ENCODE measurements around the gene APOBEC3B. TPM values are rescaled to one million over a fixed set of nuclear protein-coding genes. Genes with fewer than 3 reads are reported as not detected.

The APOBEC3B gene
- total RNA-seq, 4 donors from 2014 or later = 1.0 to 2.4 (median 2.1) TPM; not detected in 1

DNA sequence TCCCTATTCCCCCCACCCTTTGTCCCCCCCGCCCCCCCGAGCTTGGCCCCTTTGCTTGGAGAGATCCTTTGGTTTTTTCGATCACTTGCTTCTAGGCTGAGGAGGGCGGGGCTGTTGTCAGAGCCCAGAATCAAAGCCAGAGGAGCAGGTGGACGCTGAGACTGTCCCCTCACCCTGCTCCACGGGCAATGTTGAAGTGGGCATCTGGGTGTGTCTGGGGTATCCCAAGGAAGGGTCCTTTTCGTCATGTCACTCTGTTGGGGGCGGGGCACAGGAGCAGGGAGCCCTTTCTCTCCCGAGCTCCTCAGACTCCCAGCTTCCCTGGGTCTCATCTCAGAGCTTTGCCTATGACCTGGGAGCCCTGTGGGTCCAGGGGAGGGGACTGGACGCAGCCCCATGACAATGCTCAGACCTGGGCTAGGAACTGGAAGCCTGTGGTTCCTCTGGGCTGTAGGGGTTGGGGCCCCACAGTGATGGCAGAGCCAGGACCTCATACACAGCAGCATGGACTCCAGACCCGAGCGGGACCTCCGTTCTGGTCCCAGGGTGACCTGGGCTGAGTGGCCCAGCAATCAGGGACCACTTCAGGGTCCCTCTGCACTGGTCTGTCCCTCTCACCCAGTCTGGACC is 27.6 kb upstream of the APOBEC3B start:
- 53% methylated on average over 7 of the region's 13 CpGs for WGBS
- H3K27me3 ChIP-seq = peaks cover 10% of the 10 kb centered on the region
- H3K36me3 ChIP-seq = no peaks in the 10 kb centered on the region
- no peak for TF ChIP-seq POLR2AphosphoS5 (IDR thresholded peaks at IDR 0.05)
- no peak for TF ChIP-seq POLR2A (IDR thresholded peaks at IDR 0.05)
- TF ChIP-seq, protein P1, sequence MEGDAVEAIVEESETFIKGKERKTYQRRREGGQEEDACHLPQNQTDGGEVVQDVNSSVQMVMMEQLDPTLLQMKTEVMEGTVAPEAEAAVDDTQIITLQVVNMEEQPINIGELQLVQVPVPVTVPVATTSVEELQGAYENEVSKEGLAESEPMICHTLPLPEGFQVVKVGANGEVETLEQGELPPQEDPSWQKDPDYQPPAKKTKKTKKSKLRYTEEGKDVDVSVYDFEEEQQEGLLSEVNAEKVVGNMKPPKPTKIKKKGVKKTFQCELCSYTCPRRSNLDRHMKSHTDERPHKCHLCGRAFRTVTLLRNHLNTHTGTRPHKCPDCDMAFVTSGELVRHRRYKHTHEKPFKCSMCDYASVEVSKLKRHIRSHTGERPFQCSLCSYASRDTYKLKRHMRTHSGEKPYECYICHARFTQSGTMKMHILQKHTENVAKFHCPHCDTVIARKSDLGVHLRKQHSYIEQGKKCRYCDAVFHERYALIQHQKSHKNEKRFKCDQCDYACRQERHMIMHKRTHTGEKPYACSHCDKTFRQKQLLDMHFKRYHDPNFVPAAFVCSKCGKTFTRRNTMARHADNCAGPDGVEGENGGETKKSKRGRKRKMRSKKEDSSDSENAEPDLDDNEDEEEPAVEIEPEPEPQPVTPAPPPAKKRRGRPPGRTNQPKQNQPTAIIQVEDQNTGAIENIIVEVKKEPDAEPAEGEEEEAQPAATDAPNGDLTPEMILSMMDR (IDR thresholded peaks at IDR 0.05) = no peak
- TF ChIP-seq EP300 (IDR thresholded peaks at IDR 0.05) = no peak
- H3K9me3 ChIP-seq = no peaks in the 10 kb centered on the region
- no peak overlapping the region for H3K4me3 ChIP-seq
- DNase-seq (ENCODE audit: low spot score in 2 of 2) = peak in 1 of 2 donors; percentile 43
- peaks cover 11% of the 10 kb centered on the region for H3K4me1 ChIP-seq
- H3K27ac ChIP-seq = no peak overlapping the region

DNA sequence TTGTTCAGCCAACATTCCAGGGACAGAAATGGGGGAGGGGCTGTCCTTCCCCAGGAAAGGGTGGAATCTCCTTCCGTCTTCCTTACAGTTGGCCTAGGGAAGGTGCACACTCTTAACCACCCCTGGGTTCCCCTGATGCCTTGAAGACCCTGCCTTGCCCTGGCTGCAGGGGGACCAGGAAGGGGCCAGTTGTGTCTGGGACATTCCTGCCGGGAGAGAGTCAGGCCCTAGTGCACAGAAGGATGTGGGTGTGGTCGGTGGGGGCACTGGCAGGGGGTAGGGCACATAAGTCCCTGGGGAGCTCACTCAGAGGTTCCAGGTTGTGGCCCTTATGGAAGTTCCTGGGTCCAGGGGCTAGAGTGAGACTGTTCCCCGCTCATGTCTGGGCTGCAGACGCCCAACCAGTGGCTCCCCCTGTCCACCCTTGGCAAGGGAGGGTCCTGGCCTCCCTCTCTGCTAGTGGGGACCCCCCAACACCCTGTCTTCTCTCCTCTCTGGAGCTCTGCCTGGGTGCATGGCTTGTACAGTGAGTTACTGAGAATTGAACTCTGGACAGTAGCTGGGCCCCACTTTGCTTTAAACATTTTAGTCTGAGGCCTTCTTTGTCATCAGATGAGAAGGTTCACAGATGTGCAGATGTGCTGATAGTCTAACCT is 26.8 kb upstream of the APOBEC3B start:
- Histone ChIP-seq H3K4me1 (peaks cover 11% of the 10 kb centered on the region), H3K36me3 (no peaks in the 10 kb centered on the region), H3K27ac (no peak overlapping the region), H3K9me3 (no peaks in the 10 kb centered on the region), H3K27me3 (peaks cover 10% of the 10 kb centered on the region), H3K4me3 (no peak overlapping the region)
- WGBS = 88% methylated on average over 4 of the region's 5 CpGs
- no peak for DNase-seq (ENCODE audit: low spot score in 2 of 2)
- TF ChIP-seq POLR2AphosphoS5 (IDR thresholded peaks at IDR 0.05) (no peak), POLR2A (IDR thresholded peaks at IDR 0.05) (no peak), EP300 (IDR thresholded peaks at IDR 0.05) (no peak)
- TF ChIP-seq, protein P1 (IDR thresholded peaks at IDR 0.05) = no peak

DNA sequence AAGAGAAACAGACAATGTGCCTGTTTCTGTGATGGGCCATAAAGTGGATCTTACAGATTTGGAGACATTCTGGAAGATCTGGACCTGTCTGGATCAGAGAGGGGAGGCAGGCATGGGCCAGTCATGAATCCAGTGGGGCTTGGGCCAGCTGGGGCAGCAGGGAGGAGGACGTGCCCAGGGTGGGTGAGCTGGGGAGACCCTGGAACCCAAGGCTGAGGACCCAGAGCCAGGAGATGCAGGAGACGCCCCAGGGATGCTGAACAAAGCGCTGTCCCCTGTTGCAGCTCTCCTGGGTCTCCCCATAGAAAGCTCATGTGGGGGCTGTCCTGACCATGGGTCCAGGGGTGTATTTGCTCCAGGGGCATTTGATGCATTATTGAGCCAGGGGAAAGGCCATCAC is 26.2 kb upstream of the APOBEC3B start:
- H3K9me3 ChIP-seq = no peaks in the 10 kb centered on the region
- no peak overlapping the region for H3K27ac ChIP-seq
- no peak for TF ChIP-seq EP300 (IDR thresholded peaks at IDR 0.05)
- TF ChIP-seq, protein P1 (IDR thresholded peaks at IDR 0.05) = no peak
- H3K4me3 ChIP-seq = no peak overlapping the region
- no peaks in the 10 kb centered on the region for H3K36me3 ChIP-seq
- H3K4me1 ChIP-seq = peaks cover 11% of the 10 kb centered on the region
- peaks cover 7% of the 10 kb centered on the region for H3K27me3 ChIP-seq
- WGBS = 83% methylated on average over 3 of the region's 3 CpGs
- DNase-seq (ENCODE audit: low spot score in 2 of 2) = no peak

DNA sequence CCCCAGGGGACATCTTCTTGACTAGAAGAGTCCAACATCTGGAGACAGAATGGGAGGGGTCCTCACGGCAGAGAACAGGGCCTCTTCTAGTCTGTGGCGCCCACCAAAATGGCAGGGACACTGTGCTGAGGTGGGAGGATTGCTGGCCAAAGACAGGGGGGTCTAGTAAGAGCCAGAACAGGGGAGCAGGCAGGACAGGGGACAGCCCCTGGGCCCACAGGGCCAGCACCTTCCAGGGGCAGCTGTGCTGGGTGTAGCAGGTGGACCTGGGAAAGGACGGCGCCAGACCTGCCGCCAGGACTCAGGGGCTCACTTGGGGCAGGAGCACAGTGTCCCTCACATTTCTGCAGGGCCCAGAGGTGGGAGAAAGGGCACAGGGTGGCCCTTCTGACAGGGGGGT is 25.6 kb upstream of the APOBEC3B start:
- H3K36me3 ChIP-seq = no peaks in the 10 kb centered on the region
- no peak overlapping the region for H3K4me3 ChIP-seq
- peaks cover 11% of the 10 kb centered on the region for H3K4me1 ChIP-seq
- H3K27ac ChIP-seq = no peak overlapping the region
- no peaks in the 10 kb centered on the region for H3K9me3 ChIP-seq
- TF ChIP-seq, protein P1 (IDR thresholded peaks at IDR 0.05) = no peak
- TF ChIP-seq POLR2AphosphoS5 (IDR thresholded peaks at IDR 0.05) (no peak), POLR2A (IDR thresholded peaks at IDR 0.05) (no peak), EP300 (IDR thresholded peaks at IDR 0.05) (no peak)
- no peak for DNase-seq (ENCODE audit: low spot score in 2 of 2)
- peaks cover 7% of the 10 kb centered on the region for H3K27me3 ChIP-seq
- 78% methylated on average over 5 of the region's 5 CpGs for WGBS

DNA sequence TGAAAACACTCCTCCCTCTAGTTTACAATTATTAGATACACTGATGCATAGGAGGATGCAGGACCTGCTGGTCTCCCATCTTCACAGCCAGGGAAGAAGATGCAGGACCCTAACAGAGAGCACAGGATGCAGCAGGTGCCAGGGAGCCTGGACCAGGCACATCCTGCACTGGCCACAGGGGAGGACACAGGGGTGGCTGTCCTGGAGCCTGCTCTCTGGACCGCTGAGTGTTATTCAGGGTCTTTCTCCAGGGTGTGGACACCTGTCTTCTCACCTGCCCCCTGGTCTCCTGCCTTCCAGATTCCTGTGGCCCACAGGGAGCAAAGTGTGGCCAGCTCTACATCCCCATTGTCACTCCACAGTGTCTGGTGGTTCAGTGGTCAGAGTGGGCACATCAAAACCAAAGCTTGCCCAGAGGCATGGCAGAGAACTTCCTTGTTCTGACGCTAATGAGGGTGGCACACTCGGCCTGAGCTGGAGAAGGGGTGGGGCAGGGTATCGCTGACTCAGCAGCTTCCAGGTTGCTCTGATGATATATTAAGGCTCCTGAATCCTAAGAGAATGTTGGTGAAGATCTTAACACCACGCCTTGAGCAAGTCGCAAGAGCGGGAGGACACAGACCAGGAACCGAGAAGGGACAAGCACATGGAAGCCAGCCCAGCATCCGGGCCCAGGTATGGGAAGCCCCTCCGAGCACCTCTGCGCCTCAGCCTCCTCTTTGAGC is 24.9 kb upstream of the APOBEC3B start, which contains the start of gene APOBEC3A:
Gene APOBEC3A, plus strand, starts transcription at position 564 of the 725 bp plus-strand sequence. Its CDS starts 83 bp downstream, at position 647.
- 54% methylated on average over 7 of the region's 11 CpGs for WGBS
- H3K27ac ChIP-seq = no peak within 1 kb of the TSS

More for the DNA sequence above, 24.9 kb upstream of the APOBEC3B start, which contains the start of gene APOBEC3A:
- Histone ChIP-seq H3K9me3 (no peaks in the 10 kb centered on the region), H3K36me3 (no peaks in the 10 kb centered on the region), H3K27me3 (peaks cover 7% of the 10 kb centered on the region), H3K4me1 (peaks cover 11% of the 10 kb centered on the region), H3K4me3 (no peak within 1 kb of the TSS)
- DNase-seq (ENCODE audit: low spot score in 2 of 2) = no peak
- TF ChIP-seq, protein P1 (IDR thresholded peaks at IDR 0.05) = no peak
- TF ChIP-seq POLR2AphosphoS5 (IDR thresholded peaks at IDR 0.05) (no peak), POLR2A (IDR thresholded peaks at IDR 0.05) (no peak), EP300 (IDR thresholded peaks at IDR 0.05) (no peak)

Data from suprapubic skin (tissue), 4 donors.